Measurements from ENCODE around the gene NISCH.

DNA sequence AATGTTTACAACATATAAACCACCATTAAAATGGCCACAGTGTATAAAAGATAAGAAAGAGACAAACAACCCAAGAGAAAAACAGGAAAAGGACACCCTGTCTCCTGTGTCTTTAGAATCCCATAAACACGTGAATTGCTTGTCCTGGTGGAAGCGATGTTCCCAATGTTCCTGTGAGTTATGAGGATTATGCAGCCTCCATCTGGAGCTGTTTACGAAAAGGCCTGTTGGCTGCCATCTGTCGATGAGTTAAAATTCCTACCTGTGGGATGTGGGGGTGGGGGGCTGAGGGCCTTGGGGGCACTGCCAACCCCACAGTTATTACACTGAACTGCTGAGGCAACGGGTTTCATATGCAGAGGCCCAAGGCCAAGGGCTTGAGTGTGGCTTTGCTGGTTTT is 13.6 kb downstream of the NISCH start:
- TF ChIP-seq BHLHE40 (IDR thresholded peaks at IDR 0.05; ENCODE audit: borderline replicate concordance) (no peak), ARNT (IDR thresholded peaks at IDR 0.05) (no peak), TARDBP (IDR thresholded peaks at IDR 0.05) (no peak), FOXM1 (IDR thresholded peaks at IDR 0.05; ENCODE audit: borderline replicate concordance) (no peak), FOXK2 (IDR thresholded peaks at IDR 0.05) (no peak), ELF4 (IDR thresholded peaks at IDR 0.05) (no peak)
- TF ChIP-seq, protein P1, sequence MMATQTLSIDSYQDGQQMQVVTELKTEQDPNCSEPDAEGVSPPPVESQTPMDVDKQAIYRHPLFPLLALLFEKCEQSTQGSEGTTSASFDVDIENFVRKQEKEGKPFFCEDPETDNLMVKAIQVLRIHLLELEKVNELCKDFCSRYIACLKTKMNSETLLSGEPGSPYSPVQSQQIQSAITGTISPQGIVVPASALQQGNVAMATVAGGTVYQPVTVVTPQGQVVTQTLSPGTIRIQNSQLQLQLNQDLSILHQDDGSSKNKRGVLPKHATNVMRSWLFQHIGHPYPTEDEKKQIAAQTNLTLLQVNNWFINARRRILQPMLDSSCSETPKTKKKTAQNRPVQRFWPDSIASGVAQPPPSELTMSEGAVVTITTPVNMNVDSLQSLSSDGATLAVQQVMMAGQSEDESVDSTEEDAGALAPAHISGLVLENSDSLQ (IDR thresholded peaks at IDR 0.05), result no peak

Measured in HEK293T (cell line).